DMS153 treated with DMSO at 0.1 percent for 48 hours (cell line): Measurements from ENCODE around the gene GPR37.

Experiments
- DNase-seq: peaks from one replicate; lab custom pipeline; 2025; ENCODE audit not compliant: unreplicated experiment; lab: John Stamatoyannopoulos, UW

The GPR37 gene

GRCh38 chr7:124780056-124780455, 14.5 kb upstream of the GPR37 start:
- no peak for DNase-seq

- no peak for DNase-seq
Observed at GRCh38 chr7:124779620-124780019, 14.0 kb upstream of the GPR37 start.

GRCh38 chr7:124779194-124779593, 13.6 kb upstream of the GPR37 start:
- DNase-seq, result peak; percentile 63

- DNase-seq, result no peak
Observed at GRCh38 chr7:124777268-124777667, 11.7 kb upstream of the GPR37 start.

GRCh38 chr7:124776153-124776552, 10.6 kb upstream of the GPR37 start:
- DNase-seq, result no peak

GRCh38 chr7:124775422-124775821, 9.8 kb upstream of the GPR37 start:
- no peak for DNase-seq

GRCh38 chr7:124773938-124774337, 8.3 kb upstream of the GPR37 start:
- DNase-seq, result no peak

- no peak for DNase-seq
Observed at GRCh38 chr7:124773339-124773738, 7.7 kb upstream of the GPR37 start.

- DNase-seq, result no peak
Observed at GRCh38 chr7:124769136-124769535, 3.5 kb upstream of the GPR37 start.

GRCh38 chr7:124768525-124768924, 2.9 kb upstream of the GPR37 start:
- no peak for DNase-seq

- no peak for DNase-seq
Observed at GRCh38 chr7:124764847-124765400, 668 bp downstream of the GPR37 start.

- DNase-seq, result no peak
Observed at GRCh38 chr7:124764051-124764846, 1.3 kb downstream of the GPR37 start.

- DNase-seq, result no peak
Observed at GRCh38 chr7:124762611-124763143, 2.9 kb downstream of the GPR37 start.

GRCh38 chr7:124761164-124761715, 4.4 kb downstream of the GPR37 start:
- DNase-seq, result no peak

GRCh38 chr7:124758327-124758726, 7.3 kb downstream of the GPR37 start:
- no peak for DNase-seq

- DNase-seq, result no peak
Observed at GRCh38 chr7:124754576-124755268, 10.9 kb downstream of the GPR37 start.

GRCh38 chr7:124752310-124752709, 13.3 kb downstream of the GPR37 start:
- no peak for DNase-seq

- DNase-seq, result no peak
Observed at GRCh38 chr7:124751027-124751426, 14.6 kb downstream of the GPR37 start.

- no peak for DNase-seq
Observed at GRCh38 chr7:124747072-124747471, 18.5 kb downstream of the GPR37 start.

- no peak for DNase-seq
Observed at GRCh38 chr7:124738639-124739038, 27.0 kb downstream of the GPR37 start.

- DNase-seq, result no peak
Observed at GRCh38 chr7:124737760-124738300, 27.8 kb downstream of the GPR37 start.
